ENCODE data around the gene HTT.

- TF ChIP-seq ZNF671 (CRISPR knock-in tag; IDR thresholded peaks at IDR 0.05) (no peak), GABPB1 (CRISPR knock-in tag; IDR thresholded peaks at IDR 0.05) (no peak), ZBTB43 (CRISPR knock-in tag; IDR thresholded peaks at IDR 0.05) (no peak), CREB1 (CRISPR knock-in tag; IDR thresholded peaks at IDR 0.05) (no peak), SP1 (CRISPR knock-in tag; conservative IDR thresholded peaks at IDR 0.05) (no peak), TEAD4 (CRISPR knock-in tag; IDR thresholded peaks at IDR 0.05) (no peak), CTCF (IDR thresholded peaks at IDR 0.05) (no peak), CBFB (CRISPR knock-in tag; IDR thresholded peaks at IDR 0.05; ENCODE audit: low read depth) (no peak), SMAD4 (CRISPR knock-in tag; IDR thresholded peaks at IDR 0.05) (no peak), ATF3 (CRISPR knock-in tag; conservative IDR thresholded peaks at IDR 0.05) (no peak), IRF2 (CRISPR knock-in tag; IDR thresholded peaks at IDR 0.05; ENCODE audit: borderline replicate concordance, low read depth) (no peak), E2F5 (CRISPR knock-in tag; IDR thresholded peaks at IDR 0.05) (no peak), CDX4 (CRISPR knock-in tag; IDR thresholded peaks at IDR 0.05; ENCODE audit: borderline replicate concordance) (no peak)
Measured at GRCh38 chr4:3136454-3136853, 62.0 kb downstream of the HTT start.

Measured in WTC11 (cell line).